SK-N-SH (cell line): ENCODE results near the gene LRCOL1. TPM values are rescaled to one million over a fixed set of nuclear protein-coding genes. Genes with fewer than 3 reads are reported as not detected.

Source experiments
- CTCF ChIA-PET: fragments of 300-600, 350-600 bp; formaldehyde crosslinking; extraction: SDS; loops from one replicate; lab custom pipeline; 2021; lab: Yijun Ruan, JAX
- POLR2A ChIA-PET: fragments of 350-600 bp; sonication (Branson Sonifier 250); formaldehyde crosslinking; extraction: SDS; loops from one replicate; lab custom pipeline; 2020; ENCODE audit warnings: antibody characterized with exemption, inconsistent platforms; lab: Yijun Ruan, JAX
- DNase-seq: peaks from one replicate; pipeline ENCODE4 v3.0.0; 2012
- H2AFZ ChIP-seq: fragments of 200-600 bp; sonication (generic); 2 replicates; pipeline ENCODE4 v1.8.1; 2016; ENCODE audit warnings: antibody characterized with exemption, mild to moderate bottlenecking, low read depth
- H3F3A ChIP-seq: fragments of 200-600 bp; sonication (generic); replicated peaks from 2 replicates; pipeline ENCODE3; 2016; ENCODE audit warnings: antibody characterized with exemption, mild to moderate bottlenecking; ENCODE audit not compliant: insufficient read depth
- H3K27ac ChIP-seq, 2 experiments: fragments of 200-500 bp in 1 of 2; fragments of 200-600 bp in 1 of 2; sonication (Bioruptor generic) in 1 of 2; sonication (generic), shearing (Covaris generic) in 1 of 2; 2 replicates each; pipeline versions ENCODE4 v1.5.1 to v1.6.1; 2014 to 2016; ENCODE audit warnings: low read depth in 2 of 2, inconsistent platforms in 1 of 2, low read length in 1 of 2, mild to moderate bottlenecking in 1 of 2, mixed read lengths in 1 of 2
- H3K27me3 ChIP-seq: fragments of 200-600 bp; sonication (generic), shearing (Covaris generic); 2 replicates; pipeline ENCODE4 v1.6.1; 2016; ENCODE audit warnings: mixed run types; ENCODE audit not compliant: insufficient read depth
- H3K36me3 ChIP-seq, 2 experiments: fragments of 200-500 bp in 1 of 2; fragments of 200-600 bp in 1 of 2; sonication (Bioruptor generic) in 1 of 2; sonication (generic) in 1 of 2; replicated peaks in 1 of 2; 2 replicates each; pipeline versions ENCODE3 to v1.5.1; 2014 to 2016; ENCODE audit warnings: low read length in 1 of 2, mild to moderate bottlenecking in 1 of 2; ENCODE audit not compliant: insufficient read depth in 2 of 2, control insufficient read depth in 1 of 2
- H3K4me1 ChIP-seq, 2 experiments: fragments of 200-500 bp in 1 of 2; fragments of 200-600 bp in 1 of 2; sonication (Bioruptor generic) in 1 of 2; sonication (generic), shearing (Covaris generic) in 1 of 2; 2 replicates each; pipeline versions ENCODE4 v1.5.1 to v1.6.1; 2014 to 2016; ENCODE audit warnings: low read depth in 1 of 2, low read length in 1 of 2, mixed run types in 1 of 2; ENCODE audit not compliant: insufficient read depth in 2 of 2, control insufficient read depth in 1 of 2
- H3K4me2 ChIP-seq: fragments of 200-600 bp; sonication (generic), shearing (Covaris generic); 2 replicates; pipeline ENCODE4 v1.6.1; 2017; ENCODE audit warnings: mixed run types
- H3K4me3 ChIP-seq, 2 experiments: fragments of 200-500 bp in 1 of 2; fragments of 200-600 bp in 1 of 2; sonication (Bioruptor generic) in 1 of 2; sonication (generic), shearing (Covaris generic) in 1 of 2; 2 replicates each; pipeline versions ENCODE4 v1.5.1 to v1.8.1; 2014 to 2016; ENCODE audit warnings: low read depth in 2 of 2, inconsistent platforms in 1 of 2, low read length in 1 of 2, mild to moderate bottlenecking in 1 of 2, mixed read lengths in 1 of 2, moderate library complexity in 1 of 2
- H3K79me2 ChIP-seq: fragments of 200-600 bp; sonication (generic); 2 replicates; pipeline ENCODE4 v1.8.1; 2017; ENCODE audit warnings: mild to moderate bottlenecking; ENCODE audit not compliant: insufficient read depth
- H3K9ac ChIP-seq: fragments of 200-600 bp; sonication (generic); 2 replicates; pipeline ENCODE4 v1.6.1; 2017; ENCODE audit warnings: mixed run types
- H3K9me2 ChIP-seq: fragments of 200-600 bp; sonication (generic); 2 replicates; pipeline ENCODE4 v1.6.1; 2017; ENCODE audit warnings: mixed run types
- H3K9me3 ChIP-seq: fragments of 200-600 bp; sonication (generic); 2 replicates; pipeline ENCODE4 v1.6.1; 2017; ENCODE audit warnings: mixed run types, mild to moderate bottlenecking, moderate library complexity
- H4K20me1 ChIP-seq: fragments of 200-600 bp; sonication (generic); 2 replicates; pipeline ENCODE4 v1.6.1; 2017; ENCODE audit warnings: mild to moderate bottlenecking, mixed run types; ENCODE audit not compliant: insufficient read depth
- CHD2 ChIP-seq: fragments of 150-350 bp; IDR thresholded peaks from 2 replicates; pipeline ENCODE4 v1.6.1; 2018; ENCODE audit warnings: low read length; ENCODE audit not compliant: partially characterized antibody
- ELF1 ChIP-seq: IDR thresholded peaks from 2 replicates; pipeline ENCODE4 v1.4.0; 2012
- FOSL2 ChIP-seq: IDR thresholded peaks from 2 replicates; pipeline ENCODE4 v1.4.0; 2012; ENCODE audit warnings: low read depth, mild to moderate bottlenecking, moderate library complexity, borderline replicate concordance
- FOXJ3 ChIP-seq: sonication (generic); formaldehyde crosslinking; IDR thresholded peaks from 2 replicates; pipeline ENCODE4 v1.5.1; 2020; ENCODE audit warnings: mild to moderate bottlenecking, missing genetic modification reagents
- GABPA ChIP-seq: IDR thresholded peaks from 2 replicates; pipeline ENCODE4 v1.4.0; 2012; ENCODE audit warnings: low read depth, mild to moderate bottlenecking
- POLR2AphosphoS5 ChIP-seq: IDR thresholded peaks from 2 replicates; pipeline ENCODE4 v1.6.1; 2012; ENCODE audit warnings: low read depth, low read length
- RAD21 ChIP-seq: IDR thresholded peaks from 2 replicates; pipeline ENCODE4 v1.6.1; 2012; ENCODE audit warnings: mild to moderate bottlenecking, low read length
- RFX5 ChIP-seq: IDR thresholded peaks from 2 replicates; pipeline ENCODE4 v1.6.1; 2012; ENCODE audit warnings: mild to moderate bottlenecking, improper control_type of control experiment, low read length
- RXRA ChIP-seq: IDR thresholded peaks from 2 replicates; pipeline ENCODE4 v1.4.0; 2012; ENCODE audit warnings: low read depth, mild to moderate bottlenecking, borderline replicate concordance
- TAF1 ChIP-seq: IDR thresholded peaks from 2 replicates; pipeline ENCODE4 v1.6.1; 2012; ENCODE audit warnings: low read depth, mild to moderate bottlenecking, low read length, moderate library complexity, borderline replicate concordance
- TEAD4 ChIP-seq: IDR thresholded peaks from 2 replicates; pipeline ENCODE4 v1.4.0; 2012; ENCODE audit warnings: mild to moderate bottlenecking, borderline replicate concordance; ENCODE audit not compliant: insufficient read depth
- WGBS: methylation state at CpG from one replicate; pipeline ENCODE4 v1.1.6; 2017; ENCODE audit warnings: low lambda C conversion rate; 5-methylcytosine and 5-hydroxymethylcytosine counted together
- polyA plus RNA-seq, 3 experiments: library from polyadenylated mRNA; depleted of rRNA; stranded (reverse); fragments of >200 nt; gene quantifications; 2 replicates each; pipeline ENCODE4 v1.2.3, GENCODE V29; 2012
- TF ChIP-seq, protein P1 (sequence below): IDR thresholded peaks from 2 replicates; pipeline ENCODE4; 2012
- TF ChIP-seq, protein P2 (sequence below): IDR thresholded peaks from 2 replicates; pipeline ENCODE4 v1.4.0; 2012; ENCODE audit warnings: low read depth, borderline replicate concordance
- TF ChIP-seq, protein P3 (sequence below): IDR thresholded peaks from 2 replicates; pipeline ENCODE4 v1.4.0; 2012; ENCODE audit warnings: low read depth, borderline replicate concordance
- TF ChIP-seq, protein P4 (sequence below): IDR thresholded peaks from 2 replicates; pipeline ENCODE4 v1.4.0; 2012; ENCODE audit warnings: low read depth
- TF ChIP-seq, protein P5 (sequence below): fragments of 150-350 bp; IDR thresholded peaks from 2 replicates; pipeline ENCODE4 v1.6.1; 2016; ENCODE audit warnings: mild to moderate bottlenecking, low read depth, low read length
- TF ChIP-seq, protein P6 (sequence below): fragments of 150-350 bp; IDR thresholded peaks from 2 replicates; pipeline ENCODE4 v1.6.1; 2017; ENCODE audit warnings: antibody characterized with exemption, low read length, low read depth, borderline replicate concordance

The LRCOL1 gene
- polyA plus RNA-seq, 1 of the 3 experiments (the other 2 are of a cell fraction), result 1.1 TPM

DNA sequence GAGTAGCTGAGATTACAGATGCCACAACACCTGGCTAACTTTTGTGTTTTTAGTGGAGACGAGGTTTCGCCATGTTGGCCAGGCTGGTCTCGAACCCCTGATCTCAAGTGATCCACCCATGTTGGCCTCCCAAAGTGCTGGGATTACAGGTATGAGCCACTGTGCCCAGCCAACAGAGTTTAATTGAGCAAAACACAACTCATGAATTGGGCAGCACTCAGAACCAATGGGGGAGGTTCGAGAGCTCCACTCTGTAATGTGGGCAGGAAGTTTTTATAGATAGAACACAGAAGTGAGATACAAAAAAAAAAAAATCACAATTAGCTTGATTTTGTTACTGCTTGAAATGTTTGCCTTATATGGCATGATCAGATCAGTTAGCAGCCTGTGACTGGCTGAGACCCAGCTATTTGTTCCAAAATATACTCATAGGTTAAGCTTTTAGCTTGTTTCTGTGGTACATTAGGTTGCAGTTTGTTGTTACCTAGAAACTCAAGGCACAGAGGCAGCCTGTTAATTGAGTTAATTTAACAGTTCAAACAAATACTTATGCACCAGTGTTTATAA lies 6.8 kb upstream of the LRCOL1 start:
- no peaks in the 10 kb centered on the region for H3K79me2 ChIP-seq
- no peak overlapping the region for H3K4me2 ChIP-seq
- H3K9me2 ChIP-seq, result no peaks in the 10 kb centered on the region
- no peaks in the 10 kb centered on the region for H4K20me1 ChIP-seq
- H3K9ac ChIP-seq, result no peak overlapping the region
- H3F3A ChIP-seq, result peaks cover 4% of the 10 kb centered on the region
- DNase-seq, result no peak
- ChIA-PET POLR2A (no interaction called here), CTCF (interaction anchor here (1.0 to 6.2 kb wide), 6 partner anchors 11 to 463 kb away, joined by 4 to 71 read pairs (median 10); no protein-coding TSS in a partner anchor)
- no peaks in the 10 kb centered on the region for H3K36me3 ChIP-seq
- no peak overlapping the region for H2AFZ ChIP-seq
- H3K4me3 ChIP-seq, result no peak overlapping the region
- peaks cover 36% of the 10 kb centered on the region for H3K27me3 ChIP-seq
- TF ChIP-seq, protein P1, sequence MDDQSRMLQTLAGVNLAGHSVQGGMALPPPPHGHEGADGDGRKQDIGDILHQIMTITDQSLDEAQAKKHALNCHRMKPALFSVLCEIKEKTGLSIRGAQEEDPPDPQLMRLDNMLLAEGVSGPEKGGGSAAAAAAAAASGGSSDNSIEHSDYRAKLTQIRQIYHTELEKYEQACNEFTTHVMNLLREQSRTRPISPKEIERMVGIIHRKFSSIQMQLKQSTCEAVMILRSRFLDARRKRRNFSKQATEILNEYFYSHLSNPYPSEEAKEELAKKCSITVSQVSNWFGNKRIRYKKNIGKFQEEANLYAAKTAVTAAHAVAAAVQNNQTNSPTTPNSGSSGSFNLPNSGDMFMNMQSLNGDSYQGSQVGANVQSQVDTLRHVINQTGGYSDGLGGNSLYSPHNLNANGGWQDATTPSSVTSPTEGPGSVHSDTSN, result no peak
- no peak for TF ChIP-seq TAF1
- no peak for TF ChIP-seq FOXJ3 (CRISPR knock-in tag)
- no peak overlapping the region for H3K27ac ChIP-seq
- WGBS, result 14% methylated on average over 1 of the region's 4 CpGs
- H3K4me1 ChIP-seq, result peaks cover 0 to 5% of the 10 kb centered on the region in 2 experiments; a peak in 2 of 4 replicates
- H3K9me3 ChIP-seq, result no peaks in the 10 kb centered on the region

DNA sequence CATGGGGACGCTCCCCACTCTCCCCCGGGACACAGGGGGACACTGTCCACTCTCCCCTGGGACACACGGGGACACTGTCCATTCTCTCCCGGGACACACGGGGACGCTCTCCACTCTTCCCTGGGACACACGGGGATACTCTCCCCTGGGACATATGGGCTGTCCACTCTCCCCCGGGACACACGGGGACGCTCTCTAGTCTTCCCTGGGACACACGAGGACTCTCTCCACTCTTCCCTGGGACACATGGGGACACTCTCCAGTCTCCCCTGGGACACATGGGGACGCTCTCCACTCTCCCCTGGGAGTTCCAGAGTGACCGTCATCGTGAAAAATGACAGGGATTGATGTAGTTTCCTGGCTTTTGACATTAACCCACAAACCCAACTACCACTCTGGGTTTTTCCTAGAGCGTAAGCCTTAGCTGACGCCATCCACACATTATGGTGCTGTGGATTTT lies 5.2 kb upstream of the LRCOL1 start:
- Histone ChIP-seq H3K4me3 (no peak overlapping the region), H3K27me3 (peaks cover 50% of the 10 kb centered on the region), H3F3A (peaks cover 4% of the 10 kb centered on the region), H3K27ac (no peak overlapping the region), H3K36me3 (no peaks in the 10 kb centered on the region), H2AFZ (no peak overlapping the region), H3K9ac (no peak overlapping the region), H3K9me3 (no peaks in the 10 kb centered on the region), H4K20me1 (no peaks in the 10 kb centered on the region), H3K4me2 (no peak overlapping the region), H3K4me1 (peaks cover 0 to 9% of the 10 kb centered on the region in 2 experiments; a peak in 1 of 4 replicates), H3K9me2 (no peaks in the 10 kb centered on the region), H3K79me2 (no peaks in the 10 kb centered on the region)
- no peak for DNase-seq
- CTCF ChIA-PET, result interaction anchor here (0.6 to 7.2 kb wide), 22 partner anchors 10 to 462 kb away, joined by 3 to 122 read pairs (median 4); no protein-coding TSS in a partner anchor
- no peak for TF ChIP-seq TAF1
- no peak for TF ChIP-seq FOSL2
- no peak for TF ChIP-seq ELF1
- no peak for TF ChIP-seq TEAD4
- TF ChIP-seq, protein P2, sequence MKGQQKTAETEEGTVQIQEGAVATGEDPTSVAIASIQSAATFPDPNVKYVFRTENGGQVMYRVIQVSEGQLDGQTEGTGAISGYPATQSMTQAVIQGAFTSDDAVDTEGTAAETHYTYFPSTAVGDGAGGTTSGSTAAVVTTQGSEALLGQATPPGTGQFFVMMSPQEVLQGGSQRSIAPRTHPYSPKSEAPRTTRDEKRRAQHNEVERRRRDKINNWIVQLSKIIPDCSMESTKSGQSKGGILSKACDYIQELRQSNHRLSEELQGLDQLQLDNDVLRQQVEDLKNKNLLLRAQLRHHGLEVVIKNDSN, result no peak
- TF ChIP-seq RAD21, result no peak
- TF ChIP-seq, protein P3, sequence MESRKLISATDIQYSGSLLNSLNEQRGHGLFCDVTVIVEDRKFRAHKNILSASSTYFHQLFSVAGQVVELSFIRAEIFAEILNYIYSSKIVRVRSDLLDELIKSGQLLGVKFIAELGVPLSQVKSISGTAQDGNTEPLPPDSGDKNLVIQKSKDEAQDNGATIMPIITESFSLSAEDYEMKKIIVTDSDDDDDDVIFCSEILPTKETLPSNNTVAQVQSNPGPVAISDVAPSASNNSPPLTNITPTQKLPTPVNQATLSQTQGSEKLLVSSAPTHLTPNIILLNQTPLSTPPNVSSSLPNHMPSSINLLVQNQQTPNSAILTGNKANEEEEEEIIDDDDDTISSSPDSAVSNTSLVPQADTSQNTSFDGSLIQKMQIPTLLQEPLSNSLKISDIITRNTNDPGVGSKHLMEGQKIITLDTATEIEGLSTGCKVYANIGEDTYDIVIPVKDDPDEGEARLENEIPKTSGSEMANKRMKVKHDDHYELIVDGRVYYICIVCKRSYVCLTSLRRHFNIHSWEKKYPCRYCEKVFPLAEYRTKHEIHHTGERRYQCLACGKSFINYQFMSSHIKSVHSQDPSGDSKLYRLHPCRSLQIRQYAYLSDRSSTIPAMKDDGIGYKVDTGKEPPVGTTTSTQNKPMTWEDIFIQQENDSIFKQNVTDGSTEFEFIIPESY, result no peak
- TF ChIP-seq, protein P4, sequence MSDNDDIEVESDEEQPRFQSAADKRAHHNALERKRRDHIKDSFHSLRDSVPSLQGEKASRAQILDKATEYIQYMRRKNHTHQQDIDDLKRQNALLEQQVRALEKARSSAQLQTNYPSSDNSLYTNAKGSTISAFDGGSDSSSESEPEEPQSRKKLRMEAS, result no peak
- no peak for TF ChIP-seq POLR2AphosphoS5
- TF ChIP-seq RXRA, result no peak
- no peak for TF ChIP-seq RFX5
- TF ChIP-seq GABPA, result no peak
- TF ChIP-seq, protein P5, sequence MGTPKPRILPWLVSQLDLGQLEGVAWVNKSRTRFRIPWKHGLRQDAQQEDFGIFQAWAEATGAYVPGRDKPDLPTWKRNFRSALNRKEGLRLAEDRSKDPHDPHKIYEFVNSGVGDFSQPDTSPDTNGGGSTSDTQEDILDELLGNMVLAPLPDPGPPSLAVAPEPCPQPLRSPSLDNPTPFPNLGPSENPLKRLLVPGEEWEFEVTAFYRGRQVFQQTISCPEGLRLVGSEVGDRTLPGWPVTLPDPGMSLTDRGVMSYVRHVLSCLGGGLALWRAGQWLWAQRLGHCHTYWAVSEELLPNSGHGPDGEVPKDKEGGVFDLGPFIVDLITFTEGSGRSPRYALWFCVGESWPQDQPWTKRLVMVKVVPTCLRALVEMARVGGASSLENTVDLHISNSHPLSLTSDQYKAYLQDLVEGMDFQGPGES, result no peak
- TF ChIP-seq, protein P6, sequence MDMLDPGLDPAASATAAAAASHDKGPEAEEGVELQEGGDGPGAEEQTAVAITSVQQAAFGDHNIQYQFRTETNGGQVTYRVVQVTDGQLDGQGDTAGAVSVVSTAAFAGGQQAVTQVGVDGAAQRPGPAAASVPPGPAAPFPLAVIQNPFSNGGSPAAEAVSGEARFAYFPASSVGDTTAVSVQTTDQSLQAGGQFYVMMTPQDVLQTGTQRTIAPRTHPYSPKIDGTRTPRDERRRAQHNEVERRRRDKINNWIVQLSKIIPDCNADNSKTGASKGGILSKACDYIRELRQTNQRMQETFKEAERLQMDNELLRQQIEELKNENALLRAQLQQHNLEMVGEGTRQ, result no peak
- TF ChIP-seq FOXJ3 (CRISPR knock-in tag), result no peak
- TF ChIP-seq, protein P1, result no peak
- TF ChIP-seq CHD2, result no peak
- POLR2A ChIA-PET, result no interaction called here
- WGBS, result 17% methylated on average over 16 of the region's 16 CpGs
